NT2/D1 (cell line): ENCODE data around the gene SDK2.

ENCODE experiments used
- YY1 ChIP-seq: IDR thresholded peaks from 2 replicates; pipeline ENCODE4 v1.6.1; 2011; ENCODE audit not compliant: insufficient read length, insufficient read depth
- ZNF274 ChIP-seq: IDR thresholded peaks from 2 replicates; pipeline ENCODE4 v1.6.1; 2011; ENCODE audit warnings: mild to moderate bottlenecking, low read depth, low read length

DNA sequence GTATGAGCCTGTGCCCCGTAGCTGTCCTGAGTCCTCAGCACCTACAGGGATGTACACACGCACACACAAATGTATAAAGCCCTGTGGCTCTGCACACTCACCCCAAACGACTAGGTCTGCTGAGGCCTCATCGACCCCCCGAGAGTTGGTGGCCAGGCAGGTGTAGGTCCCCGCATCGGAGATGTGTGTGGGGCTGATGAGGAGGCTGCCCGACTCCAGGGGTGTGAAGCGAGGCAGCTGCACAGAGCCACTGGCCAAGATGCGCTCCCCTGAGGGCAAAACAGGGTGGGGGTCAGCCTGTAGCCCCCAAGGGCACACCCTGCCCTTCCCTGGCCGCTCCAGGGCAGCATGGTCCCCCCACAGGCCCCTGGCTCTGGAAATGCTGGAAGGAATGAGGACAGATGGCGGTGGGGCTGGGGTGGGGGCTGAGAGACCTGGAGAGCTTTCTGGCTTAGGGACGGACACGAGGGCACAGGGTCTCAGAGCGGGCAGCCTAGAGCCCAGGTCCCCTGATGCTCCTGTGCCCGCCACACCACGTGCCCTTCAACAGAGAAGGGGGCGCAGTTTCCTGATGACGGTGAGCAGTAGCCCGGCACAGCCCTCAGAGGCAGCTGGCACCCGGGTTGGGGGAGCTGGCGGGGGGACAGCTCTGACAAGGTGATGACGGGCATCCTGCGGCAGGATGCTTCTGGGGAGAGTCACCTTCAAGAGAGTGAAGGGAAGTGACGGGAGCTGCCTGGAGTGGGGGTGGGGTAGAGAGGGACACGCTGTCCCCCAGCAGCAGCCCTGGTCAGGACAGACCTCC is 212.6 kb downstream of the SDK2 start:
- TF ChIP-seq ZNF274 = no peak
- TF ChIP-seq YY1 = no peak
